Hepatic stellate cell (primary cell): ENCODE measurements around the gene E2F2.
"Not testable (repeated sequence)": the region's sequence is repeated elsewhere in the genome, so short reads cannot be mapped to it uniquely, and the experiment has no call there.

Source experiments
- DNase-seq: peaks from one replicate; pipeline ENCODE4 v3.0.0; 2011; ENCODE audit warnings: low spot score

The E2F2 gene

DNA sequence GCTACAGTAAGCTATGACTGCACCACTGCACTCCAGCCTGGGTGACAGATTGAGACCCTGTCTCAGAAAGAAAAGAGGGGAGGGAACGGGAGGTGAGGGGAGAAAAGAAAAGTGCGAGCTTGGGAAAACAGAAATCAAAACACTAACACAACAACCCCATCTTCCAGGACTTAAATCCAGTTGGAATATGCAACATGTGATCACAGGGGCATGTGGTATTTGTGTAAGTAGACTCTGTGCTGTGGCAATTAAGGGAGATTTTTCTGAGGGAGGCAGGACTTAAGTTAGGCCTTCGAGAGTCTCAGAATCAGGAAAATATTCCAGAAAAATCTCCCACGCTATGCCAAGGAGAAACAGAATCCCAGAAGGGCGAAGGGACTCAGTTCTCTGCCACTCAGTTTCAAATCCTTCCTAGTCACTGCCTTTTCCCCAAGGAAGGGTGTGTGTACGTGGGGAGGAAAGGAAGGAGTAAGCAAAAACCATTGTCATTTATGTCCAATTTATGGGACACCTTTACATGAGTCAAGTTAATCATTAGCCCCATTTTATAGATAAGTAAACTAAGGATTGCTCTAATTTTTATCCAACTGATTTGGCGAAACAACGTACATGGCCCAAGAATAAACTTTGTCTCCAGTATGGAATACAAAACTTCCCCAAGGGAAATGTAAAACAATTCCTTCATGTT lies 16.0 kb upstream of the E2F2 start:
- DNase-seq: no peak

DNA sequence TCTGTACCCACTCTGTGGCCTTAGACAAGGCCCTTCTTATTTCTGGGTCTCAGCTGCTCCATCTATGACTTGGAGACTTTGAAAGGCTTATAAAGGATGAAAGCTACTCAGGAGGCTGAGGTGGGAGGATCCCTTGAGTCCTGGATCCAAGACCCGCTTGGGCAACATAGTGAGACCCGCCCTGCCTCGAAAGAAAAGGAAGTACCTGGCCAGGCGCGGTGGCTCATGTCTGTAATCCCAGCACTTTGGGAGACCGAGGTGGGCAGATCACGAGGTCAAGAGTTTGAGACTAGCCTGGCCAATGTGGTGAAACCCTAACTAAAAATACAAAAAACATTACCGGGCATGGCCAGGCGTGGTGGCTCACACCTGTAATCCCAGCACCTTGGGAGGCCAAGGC lies 14.8 kb upstream of the E2F2 start:
- DNase-seq: no peak

DNA sequence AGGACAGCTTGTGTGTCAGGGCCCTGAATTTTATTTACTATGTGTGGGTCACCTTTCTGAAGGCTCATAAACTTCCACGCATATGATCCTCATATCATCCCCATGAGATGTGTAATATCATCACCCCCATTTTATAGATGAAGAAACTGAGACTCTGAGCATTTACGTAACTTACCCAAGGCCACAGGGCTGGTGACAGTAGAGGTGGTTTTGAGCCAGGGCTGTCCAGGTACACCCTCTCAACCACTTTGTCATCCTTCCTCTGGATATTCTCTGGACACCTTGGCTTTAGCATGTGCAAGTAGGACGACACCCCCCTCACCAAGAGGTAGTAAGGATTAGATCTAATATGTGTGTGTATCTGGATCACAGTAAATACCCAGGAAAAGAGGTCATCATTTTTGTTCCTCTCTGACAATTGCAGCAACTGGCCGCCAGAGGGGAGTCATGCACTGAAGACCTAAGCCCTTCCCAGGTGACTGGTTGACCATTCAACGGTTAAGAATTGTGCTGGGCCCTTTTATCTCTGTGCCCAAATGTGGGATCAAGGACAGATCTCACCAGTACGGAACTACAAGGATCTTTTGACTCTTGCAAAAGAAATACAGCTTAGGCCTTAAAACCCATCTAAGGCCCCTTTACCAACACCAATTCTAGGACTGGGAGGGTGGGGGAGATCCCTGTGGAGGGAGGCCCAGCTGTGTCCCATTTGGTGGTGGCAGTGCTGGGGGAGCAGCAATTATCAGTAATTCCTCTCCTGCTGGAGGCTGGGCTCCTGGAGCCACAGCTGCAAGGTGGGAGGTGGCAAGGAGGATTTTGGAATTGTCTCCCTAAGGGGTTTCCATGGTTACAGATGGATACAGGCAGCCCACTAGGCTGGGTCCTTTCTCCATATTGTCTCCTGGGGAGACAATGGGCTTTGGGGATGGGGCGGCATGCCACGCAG lies 13.7 kb upstream of the E2F2 start:
- peak; percentile 68 for DNase-seq

DNA sequence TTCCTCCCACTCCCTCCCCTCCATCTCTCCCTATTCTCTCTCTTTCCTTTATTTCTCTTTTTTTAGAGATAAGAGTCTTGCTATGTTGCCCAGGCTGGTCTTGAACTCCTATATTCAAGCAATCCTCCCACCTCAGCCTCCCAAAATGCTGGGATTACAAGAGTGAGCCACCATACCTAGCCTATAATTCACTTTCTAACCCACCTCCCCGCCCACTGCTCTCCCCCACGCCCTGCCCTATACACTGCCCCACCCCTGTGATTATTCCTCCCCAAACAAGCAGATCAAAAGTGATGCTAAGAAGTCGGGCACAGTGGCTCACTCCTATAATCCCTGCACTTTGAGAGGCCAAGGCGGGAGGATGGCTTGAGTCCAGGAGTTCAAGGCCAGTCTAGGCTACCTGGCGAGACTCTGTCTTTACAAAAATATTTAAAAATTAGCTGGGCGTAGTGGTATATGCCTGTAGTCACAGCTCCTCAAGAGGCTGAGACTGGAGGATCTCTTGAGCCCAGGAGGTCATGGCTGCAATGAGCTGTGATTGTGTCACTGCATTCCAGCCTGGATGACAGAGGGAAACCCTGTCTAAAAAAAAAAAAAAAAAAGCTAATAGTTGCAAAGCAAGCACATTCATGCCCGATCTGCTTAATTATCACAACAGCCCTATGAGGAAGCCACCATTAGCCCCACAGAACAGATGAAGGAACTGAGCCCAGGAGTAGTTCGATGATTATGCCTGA lies 12.8 kb upstream of the E2F2 start:
- no peak for DNase-seq

DNA sequence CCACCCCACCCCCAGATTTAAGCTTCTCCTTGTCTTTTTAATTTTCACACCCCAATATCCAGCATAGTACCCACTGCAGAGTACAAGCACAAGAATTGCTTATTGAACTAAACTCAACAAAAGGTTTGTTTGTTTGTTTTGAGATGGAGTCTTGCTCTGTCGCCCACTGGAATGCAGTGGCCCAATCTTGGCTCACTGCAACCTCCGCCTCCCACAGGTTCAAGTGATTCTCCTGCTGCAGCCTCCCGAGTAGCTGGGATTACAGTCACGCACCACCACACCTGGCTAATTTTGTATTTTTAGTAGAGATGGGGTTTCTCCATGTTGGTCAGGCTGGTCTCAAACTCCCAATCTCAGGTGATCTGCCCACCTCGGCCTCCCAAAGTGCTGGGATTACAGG lies 11.9 kb upstream of the E2F2 start:
- DNase-seq: not testable (repeated sequence)

DNA sequence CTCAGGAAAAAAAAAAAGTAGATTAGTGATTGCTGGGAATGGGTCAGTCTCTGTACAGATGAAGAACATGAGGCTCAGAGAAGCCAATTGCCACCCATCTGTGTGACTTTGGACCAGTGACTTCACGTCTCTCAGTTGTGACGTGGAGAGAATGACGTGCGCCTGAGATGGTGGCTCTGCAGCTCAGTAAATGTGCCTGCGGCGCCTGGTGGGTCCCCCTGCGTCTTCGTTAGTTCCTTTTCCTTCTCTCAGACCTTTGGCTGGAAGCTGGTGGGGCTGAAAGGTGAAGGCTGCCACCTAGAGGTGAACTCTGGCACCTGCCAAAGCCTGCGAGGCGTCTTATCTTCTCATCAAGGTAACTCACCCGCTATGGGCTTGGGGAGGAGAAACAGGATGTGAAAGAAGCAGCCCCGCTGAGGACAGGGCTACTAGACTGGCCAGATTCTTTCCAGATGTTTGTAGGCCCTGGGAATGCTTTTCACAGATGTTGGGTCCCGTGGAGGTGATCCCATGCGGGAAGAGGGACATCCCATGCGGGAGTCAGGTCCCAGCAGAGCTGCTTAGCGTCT lies 8.7 kb upstream of the E2F2 start:
- DNase-seq: peak; percentile 91

DNA sequence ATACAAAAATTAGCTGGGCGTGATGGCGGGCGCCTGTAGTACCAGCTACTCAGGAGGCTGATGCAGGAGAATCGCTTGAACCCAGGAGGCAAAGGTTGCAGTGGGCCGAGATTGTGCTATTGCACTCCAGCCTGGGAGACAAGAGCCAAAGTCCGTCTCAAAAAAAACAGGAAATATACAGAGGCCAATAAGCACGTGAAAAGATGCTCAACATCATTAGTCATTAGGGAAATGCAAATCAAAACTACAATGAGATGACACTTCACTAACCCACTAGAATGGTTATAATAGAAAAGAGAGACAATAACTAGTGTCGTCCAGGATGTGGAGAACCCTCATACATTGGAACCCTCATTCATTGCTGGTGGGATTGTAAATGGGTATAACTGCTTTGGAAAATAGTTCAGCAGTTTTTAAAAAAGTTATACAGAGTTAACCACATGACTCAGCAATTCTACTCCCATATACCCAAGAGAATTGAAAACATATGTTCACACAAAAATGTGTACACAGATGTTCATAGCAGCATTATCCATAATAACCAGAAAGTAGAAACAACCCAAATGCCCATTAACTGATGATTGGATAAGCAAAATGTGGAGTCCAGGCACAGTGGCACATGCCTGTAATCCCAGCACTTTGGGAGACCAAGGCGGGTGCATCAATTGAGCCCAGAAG lies 6.4 kb upstream of the E2F2 start:
- DNase-seq: no peak

DNA sequence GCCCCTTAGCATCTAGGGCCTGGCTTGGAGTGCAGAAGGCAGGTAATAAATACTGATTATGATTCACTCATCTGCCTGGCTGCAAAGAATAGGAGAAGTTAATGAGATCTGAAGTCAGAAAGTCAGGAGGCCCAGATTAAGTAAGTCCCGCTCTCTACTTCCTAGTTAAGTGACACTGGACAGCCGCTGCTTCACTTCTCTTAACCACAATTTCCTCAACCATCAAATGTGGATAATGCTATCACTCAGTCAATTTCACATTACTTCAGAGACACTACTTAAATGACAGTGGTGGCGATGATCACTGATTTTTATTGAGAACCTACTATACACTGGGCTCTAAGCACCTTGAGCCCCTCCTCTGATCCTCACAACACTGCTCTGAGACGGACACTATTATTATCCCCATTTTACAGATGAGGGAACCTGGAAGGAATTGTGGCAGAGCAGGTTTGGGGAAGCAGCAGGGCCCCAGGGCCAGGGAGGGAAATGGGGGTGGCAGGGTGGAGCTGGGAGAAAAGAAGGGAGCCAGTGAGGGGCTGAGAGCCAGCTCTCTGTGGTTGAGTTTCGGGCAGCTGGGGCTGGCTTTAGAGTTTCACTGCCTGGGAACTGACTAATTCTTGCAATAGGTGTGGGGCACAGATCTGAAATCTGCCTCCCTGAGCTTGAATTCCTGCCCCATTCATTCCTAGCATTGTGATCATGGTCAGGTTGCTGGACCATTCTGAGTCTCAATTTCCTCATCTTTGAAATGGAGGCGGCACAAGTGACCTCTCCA lies 2.4 kb upstream of the E2F2 start:
- DNase-seq: no peak

DNA sequence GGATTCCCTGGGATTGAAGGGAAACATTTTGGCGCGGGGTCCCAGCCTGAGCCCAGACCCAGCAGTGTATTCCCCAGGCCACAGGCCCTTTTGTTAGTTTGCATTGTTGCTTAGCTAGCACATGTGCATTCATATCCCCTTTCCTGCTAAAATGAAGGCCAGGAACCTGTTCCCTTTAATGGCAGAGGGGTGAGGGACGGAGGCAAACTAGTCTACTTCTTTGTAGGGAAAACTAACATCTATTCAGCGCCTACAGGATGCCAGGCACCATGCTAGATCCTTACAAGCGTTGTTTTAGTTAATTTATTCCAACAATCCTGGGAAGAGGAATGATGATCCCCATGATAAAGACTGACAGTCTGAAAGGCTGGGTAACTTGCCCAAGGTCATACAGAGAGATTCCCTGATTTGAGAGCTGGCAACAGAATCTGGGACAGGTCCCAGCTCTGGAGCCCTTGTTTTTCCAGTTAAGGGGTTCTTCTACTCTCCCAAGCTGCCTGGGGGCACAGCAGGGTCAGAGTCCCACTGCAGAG lies 595 bp upstream of the E2F2 start:
- no peak for DNase-seq

DNA sequence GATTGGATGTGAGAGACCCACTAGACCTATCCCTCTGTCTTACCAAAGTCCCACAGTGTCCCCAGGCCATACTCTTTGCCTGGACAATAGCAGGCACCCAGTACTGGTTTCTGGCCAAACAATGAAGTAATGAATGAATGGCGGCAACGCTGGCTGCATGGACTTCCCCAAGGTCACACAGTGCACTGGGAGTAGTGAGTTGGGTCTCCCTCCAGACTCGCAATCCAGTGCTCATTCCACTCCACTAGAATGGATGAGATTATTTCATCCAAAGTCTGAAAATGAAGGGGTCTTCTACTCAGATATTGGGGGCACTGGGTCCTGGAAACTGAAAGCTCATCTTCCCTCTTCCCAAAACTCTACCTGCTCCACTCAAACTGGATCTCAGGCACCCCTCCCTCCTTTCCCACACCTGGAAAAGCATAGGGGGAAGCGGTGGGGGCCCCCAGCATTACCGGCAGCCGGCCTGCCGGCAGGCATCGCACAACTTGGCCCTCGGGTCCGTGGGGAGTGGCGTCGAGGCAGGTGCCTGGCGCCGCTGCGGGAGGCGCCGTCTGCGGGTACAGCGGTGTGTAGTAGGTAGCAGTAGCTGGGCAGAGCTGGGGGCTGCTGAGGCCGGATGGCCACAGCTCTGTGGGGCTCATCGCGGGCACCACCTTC lies 816 bp downstream of the E2F2 start:
- no peak for DNase-seq

DNA sequence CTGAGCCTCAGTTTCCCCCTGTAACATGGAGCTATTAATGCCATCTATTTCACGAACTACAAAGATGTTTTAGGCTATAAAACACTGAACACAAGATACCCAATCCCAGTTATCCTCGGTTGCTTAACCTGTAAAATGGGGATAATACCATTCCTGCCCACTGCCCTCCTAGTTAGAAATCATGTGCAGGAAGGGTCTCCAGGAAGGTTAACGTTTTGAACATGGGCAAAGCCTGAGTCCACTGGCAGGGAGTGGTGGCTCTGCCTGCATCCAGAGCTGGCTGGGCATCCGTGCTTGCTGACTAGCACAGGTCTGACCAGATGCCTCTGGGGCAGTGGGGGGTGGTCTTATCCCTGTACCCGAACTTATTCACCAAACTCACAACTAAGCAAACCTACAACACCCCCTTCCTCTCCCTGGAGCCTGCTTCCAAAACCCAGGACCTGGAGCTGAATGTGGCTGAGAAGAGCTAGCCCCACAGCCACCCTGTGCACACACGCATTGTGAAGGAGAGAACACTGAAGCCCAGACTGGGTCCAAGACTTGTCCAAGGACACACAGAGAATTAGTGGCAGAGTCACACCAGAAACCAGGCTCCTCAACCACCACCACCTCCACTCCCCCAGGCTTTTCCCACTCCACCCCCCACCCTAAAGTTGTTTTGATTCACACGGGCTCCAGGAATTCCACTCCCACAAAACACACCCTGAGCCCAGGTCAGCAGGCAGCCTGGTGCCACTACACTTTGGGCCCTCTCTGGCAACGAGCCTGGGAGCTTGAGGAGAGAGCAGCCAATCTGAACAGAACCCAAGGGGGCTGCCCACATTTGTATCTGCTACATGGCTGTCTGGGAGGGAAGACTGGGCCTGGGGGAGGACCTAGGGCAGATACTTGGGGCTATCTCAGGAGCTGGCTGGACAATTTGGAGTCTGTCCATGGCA lies 1.6 kb downstream of the E2F2 start:
- DNase-seq: no peak

DNA sequence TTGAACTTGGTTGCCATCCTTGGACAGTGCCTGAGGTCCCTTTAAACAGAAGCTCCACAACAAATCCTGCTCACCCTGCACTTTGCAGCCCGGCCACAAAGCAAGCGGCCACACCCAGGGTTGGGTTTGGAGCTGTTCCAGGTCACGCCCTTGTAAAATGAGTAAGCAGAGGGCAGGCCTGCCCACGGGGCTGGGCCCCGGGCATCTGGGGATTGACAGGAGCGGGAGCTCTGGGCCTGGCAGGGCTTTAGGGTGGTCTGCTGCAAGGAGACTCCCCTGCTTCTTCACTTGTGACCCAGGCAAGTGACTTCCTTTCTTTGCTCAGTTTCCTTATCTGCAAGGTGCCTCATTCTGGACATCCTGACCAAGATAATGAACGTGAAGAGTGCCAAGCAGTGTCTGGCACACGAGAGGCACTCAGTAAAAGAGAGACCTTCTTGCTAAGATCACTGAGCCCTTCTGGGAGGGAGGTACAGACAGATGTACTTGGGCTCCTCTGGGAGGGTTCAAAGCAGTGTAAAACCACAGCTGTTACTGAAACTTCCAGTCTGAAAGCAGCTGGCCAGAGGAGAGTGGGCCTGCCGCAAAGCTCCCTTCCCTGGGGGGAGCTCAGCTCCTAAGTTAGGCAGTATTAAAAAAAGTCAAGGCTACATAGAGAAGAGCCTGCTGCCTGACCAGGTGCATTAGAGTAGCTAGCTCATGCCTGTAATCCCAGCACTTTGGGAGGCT lies 2.6 kb downstream of the E2F2 start:
- peak; percentile 81 for DNase-seq

DNA sequence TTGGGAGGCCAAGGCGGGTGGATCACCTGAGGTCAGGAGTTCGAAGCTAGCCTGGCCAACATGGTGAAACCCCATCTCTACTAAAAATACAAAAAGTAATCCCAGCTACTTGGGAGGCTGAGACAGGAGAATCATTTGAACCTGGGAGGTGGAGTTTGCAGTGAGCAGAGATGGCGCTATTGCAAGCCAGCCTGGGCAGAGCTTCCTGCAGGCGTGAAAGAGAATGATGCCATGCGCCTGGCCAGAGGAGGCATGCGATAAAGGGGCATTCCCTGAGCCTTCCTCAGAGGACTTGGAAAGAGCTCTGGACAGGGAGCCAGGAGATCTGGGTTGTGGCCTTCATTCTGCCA lies 3.2 kb downstream of the E2F2 start:
- no peak for DNase-seq

DNA sequence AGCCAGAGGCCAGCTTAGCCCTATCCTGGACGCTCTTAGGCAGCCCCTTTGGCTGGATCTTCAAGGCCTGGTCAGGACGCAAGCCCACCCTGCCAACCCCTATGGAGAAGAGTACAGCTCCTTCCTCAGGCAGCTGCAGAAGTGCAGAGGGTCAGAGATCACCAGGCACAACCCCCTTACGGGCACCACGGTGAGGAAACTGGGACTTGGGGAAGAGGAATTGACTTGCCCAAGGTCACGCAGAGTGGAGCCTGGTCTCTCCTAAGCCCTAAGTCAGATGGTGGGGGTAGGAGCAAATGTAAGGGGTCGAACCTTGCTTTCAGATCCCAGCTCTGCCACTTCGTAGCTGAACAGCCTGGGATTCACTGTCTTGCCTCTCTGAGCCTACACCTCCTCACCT lies 3.7 kb downstream of the E2F2 start:
- no peak for DNase-seq

DNA sequence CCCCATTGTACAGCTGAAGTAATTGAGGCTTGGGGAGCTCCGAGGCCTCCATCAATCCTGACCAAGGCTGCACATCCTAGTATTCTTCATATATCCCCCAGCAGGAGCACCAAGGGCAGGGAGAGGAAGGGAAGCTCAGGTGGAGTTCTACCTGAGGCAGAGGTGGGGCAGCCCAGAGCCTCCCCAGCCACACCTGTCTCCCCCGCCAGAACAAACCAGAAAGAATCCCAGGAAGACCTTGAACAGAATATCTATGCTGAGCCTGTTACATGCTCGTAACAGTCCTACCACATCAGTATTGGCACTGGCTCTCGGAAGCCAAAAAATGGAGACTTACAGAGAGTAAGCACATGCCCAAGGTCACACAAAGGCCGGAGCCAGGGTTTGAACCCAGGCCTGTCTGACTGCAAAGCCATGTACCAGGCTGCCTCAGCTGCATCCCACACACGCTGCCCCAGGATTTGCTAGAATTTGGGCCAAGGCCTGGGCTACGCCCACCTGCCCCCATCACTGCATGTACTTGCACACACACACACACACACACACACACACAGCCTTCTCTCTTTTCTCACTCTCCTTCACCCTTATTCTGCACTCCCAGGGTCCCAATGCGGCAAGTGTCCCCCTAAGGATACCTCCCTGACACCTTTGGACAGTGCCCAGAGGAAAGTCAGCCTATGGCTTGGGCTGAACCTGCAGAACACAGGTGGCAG lies 4.5 kb downstream of the E2F2 start:
- DNase-seq: no peak

DNA sequence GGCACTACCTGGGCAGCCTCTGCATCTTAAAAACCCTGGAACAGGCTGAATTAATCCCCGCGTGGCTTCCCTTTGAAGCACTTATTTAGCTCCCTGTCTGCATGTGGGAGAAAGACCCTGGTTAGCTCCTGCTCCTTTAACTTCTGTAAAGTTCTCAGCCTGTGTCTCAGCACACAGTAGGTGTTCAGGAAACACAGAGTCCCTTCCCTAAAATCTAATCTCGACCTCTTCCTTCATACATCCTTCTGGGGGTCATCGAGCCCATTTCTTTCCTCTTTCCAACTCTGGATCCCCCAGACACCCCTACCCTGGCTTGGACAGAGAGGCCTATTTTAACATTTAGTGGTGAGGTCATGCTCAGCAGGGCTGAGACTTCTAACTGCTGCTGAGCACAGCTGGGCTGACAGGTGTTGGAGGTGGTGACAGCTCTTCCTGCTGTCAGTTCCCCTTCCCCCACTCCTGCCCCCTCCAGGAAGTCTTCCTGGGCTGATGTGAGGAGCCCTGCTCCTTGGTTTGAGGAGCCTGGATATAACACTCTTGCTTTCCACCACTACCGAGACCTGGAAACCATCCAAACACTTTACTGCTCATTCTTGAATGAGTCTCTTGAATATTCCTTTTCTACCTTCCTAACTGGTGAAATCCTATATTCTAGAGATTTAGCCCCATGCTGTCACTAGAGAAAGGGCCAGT lies 5.3 kb downstream of the E2F2 start:
- no peak for DNase-seq

DNA sequence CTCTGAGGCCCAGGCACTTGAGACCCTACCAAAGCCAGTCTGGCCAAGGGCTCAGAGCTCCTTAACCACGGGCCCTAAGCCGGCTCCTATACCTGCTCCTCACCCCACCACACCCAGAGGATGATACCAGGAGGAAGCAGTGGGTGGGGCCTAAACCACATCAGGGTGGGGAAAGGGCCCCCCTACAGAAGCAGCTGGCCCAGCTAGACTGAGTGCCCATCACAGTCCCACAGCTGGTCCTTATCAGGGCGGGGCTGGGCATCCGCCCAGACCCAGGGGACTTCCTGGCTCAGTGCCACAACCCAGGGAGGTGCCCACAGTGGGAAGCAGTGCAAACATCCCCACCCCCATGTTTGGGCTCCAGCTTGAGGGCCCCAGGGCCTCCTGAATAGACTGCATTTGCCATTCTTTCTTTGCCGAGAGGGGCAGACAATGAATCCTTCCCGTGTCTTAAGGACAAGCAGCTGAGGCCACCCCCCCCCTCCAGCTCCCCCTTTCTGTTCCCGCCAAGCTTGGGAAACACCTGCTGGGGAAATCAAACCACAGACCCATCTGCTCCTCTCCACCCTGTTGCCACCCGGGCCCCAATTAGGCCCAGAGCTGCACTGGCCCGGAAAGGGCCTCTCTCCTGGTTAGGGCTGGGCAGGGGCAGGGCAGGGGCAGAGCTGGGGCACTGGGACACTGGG lies 6.2 kb downstream of the E2F2 start:
- DNase-seq: no peak
